ENCODE measurements around the gene LRP4.
A peak's percentile ranks its signal among the peaks of the same experiment; 100 is the strongest.

Gene LRP4

DNA sequence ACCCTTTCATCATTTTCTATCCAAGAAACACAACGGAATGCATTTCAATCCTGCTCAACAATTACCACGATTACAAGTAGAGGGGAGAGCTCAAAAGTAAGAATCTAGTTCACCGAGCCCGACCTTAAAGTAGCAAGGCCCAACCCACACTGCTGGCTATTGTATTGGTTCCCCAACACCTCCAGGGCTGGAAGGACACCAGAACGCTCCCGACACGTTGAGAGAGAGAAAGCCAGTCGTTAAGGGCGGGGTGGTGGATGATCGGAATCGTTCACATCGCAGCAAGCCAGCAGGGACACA is 73.0 kb downstream of the LRP4 start:
- DNase-seq: no peak

DNA sequence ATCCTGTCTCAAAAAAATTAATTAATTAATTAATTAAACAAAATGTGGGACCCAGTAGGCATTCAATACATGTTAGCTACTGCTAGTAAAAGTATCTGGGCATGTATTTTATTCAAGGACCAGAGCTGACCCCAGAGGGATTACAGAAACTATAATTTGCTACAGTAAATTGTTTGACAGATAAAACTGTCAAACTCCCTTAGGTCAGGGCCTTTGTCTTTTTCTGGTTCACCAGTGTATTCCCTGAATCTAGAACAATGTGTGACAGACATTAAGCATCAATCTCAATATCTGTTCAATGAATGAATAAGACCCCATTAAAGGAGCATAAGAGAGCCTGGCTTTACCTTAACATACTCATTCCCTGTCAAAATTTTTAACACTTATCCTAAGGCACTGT is 78.2 kb downstream of the LRP4 start:
- no peak for DNase-seq

DNA sequence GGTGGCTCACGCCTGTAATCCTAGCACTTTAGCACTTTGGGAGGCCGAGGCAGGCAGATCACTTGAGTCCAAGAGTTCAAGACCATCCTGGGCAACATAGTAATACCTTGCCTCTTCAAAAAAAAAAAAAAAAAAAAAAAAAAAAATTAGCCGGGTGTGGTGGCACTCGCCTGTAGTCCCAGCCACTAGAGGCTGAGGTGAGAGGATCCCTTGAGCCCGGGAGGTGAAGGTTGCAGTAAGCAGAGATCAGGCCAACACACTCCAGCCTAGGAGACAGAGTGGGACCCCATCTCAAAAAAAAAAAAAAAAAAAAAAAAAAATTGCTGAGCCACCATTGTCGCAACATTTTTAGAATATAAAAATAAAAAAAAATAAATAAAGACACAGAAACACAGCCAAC is 79.8 kb downstream of the LRP4 start:
- DNase-seq: no peak

DNA sequence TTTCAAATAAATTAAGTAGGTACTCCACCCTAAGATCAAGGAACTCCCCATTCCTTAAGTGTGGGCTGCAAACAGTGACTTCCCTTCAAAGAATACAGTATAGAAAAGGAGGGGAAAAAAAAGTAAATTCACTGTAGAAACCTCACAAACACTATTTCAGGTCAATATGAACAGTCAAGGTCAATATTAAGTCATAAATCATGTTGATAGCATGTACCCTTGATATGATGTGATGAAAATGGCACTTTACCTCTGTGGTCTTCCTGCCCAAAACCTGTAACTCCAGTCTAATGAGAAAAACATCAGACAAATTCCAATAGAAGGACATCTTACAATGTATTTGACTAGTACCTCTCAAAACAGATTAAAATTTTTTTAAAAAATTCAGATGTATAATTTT is 80.5 kb downstream of the LRP4 start:
- no peak for DNase-seq

DNA sequence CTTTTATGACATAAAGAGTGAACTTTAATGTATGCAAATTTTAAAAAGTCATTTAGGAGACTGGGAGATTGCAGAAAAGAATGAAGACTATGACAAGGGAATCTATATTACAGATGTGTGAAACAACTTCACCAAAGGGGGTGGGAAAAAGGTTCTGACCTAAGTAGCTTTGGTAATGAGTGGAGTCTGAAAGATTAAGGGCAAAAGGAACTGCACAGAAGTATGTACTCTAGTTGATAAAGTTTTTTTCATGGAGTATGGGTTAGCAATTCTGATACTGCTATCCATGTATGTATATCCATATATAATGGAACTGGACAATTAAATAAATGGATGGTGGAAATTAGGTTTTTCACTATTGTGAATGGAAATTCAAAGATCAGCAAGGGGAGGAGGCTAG is 81.5 kb downstream of the LRP4 start:
- no peak for DNase-seq

DNA sequence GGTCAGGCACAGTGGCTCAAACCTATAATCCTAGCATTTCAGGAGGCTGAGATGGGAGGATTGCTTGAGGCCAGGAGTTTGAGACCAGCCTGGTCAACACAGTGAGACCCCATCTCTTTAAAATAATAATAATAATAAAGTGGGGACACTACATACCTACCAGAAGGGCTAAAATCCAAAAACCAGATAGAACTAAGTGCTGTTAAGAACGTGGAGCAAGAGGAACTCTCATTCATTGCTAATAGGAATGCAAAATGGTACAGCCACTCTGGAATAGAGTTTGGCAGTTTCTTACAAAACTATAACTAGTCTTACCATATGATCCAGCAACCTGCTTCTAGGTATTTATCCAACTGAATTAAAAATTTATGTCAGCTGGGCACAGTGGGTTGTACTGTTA is 81.9 kb downstream of the LRP4 start:
- no peak for DNase-seq

DNA sequence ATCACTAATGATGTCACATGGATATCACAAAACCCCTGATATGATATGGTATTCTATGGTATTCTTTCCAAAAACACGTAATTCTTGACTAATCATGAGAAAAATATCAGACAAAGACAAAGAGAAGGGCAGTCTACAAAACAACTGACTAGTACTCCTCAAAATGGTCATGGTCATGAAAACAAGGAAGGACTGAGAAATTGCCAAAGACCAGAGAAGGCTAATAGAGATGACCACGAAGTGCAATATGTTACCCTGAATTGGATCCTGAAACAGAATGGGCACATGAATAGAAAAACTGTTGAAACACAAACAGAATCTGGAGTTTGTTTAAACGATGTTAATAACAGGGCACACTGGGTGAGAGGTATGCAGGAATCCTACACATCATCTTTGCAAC is 82.5 kb downstream of the LRP4 start:
- DNase-seq: no peak

DNA sequence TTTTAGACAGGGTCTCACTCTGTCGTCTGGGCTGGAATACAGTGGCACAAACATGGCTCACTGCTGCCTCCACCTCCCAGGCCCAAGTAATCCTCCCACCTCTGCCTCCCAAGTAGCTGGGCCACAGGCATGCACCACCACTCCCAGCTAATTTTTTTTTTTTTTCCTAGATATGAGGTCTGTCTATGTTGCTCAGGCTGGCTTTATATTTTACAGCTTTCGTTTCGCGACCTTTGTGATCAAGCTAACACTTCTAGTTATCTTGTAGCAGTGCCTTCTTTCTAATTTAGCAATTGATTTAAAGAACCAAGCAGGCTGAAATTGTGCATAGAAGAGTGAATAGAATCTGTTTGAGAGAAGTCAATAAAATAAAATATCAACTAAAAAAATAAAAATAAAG is 83.5 kb downstream of the LRP4 start:
- no peak for DNase-seq

DNA sequence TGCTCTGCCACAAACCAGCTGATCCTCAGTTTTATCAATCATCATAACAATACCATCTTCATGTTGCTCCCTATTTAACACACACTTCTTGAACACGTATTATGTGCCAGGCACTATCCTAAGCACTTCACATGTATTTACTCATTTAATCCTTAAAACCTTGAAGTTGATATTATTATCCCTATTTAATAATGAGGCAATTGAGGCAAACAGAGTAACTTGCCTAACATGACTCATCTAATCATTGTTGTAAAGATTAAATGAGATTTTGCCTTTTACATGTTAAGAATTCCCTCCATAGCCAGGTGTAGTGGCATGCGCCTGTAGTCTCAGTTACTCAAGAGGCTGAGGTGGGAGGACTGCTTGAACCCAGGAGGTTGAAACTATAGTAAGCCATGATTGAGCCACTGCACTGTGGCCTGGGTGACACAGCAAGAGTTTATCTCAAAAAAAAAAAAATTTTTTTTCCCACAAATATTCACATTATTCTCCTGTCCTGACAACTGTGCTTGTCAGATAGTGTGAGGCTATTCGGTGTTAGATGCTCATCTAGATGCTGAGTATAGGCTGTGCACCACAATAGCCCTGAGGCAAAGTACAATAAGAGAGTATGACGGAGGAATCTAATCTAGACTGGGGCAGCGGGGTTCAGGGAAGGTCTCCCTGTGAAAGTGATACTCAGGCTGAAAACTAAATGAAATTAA is 85.7 kb downstream of the LRP4 start:
- DNase-seq: no peak

DNA sequence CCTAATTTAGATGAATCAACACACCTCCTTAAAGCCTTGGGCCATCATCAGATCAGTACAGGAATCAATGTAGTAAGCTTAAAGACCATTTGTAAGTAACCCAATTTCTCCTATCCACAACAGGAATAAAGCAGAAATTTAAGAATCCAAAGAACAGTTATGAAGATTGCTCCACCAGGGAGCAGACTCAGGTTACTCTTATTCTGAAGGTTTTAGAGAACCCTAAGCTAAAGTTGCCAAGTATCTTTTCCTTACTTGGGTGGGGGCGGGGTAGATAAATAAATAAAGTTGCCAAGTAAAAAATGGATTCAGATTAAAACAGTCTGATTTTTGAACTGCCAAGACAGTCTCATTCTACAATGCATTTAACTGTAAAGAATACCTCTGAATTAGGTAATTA is 90.4 kb downstream of the LRP4 start:
- no peak for DNase-seq

DNA sequence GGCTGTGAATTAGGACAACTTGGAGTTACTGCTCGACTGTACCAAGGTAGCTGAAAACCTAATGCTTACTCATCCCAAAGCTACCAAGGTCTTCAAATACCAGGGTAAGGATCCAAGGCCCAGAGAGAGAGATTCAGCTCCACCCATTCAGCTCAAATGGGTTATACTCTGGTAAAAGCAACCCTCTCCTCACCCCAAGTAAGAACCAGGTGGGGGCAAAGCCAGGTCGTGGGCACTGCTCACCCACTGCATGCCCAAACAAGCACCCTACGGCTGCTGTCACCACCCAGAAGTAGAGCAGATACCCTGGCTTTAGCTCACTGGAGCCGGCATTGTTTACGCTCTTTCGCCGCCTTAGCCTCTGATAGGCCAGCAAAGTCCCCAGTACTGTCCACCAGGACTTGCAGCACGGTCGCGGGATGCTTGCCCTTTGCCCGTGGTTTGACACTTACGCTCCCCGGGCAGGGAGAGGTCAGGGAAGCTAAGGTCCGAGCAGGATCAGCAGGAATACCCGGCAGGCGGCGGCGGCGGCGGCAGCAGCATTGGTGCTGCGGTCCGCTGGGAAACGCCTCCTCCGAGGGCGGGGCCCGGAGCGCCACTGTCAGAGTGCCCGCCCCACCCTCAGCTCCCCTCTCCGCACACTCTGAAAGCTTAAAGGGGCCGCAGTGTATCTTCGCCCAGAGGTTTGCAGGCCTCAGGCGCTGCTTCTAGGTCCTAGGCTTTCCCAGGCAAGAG is 91.9 kb downstream of the LRP4 start:
- DNase-seq: peak; percentile 81

DNA sequence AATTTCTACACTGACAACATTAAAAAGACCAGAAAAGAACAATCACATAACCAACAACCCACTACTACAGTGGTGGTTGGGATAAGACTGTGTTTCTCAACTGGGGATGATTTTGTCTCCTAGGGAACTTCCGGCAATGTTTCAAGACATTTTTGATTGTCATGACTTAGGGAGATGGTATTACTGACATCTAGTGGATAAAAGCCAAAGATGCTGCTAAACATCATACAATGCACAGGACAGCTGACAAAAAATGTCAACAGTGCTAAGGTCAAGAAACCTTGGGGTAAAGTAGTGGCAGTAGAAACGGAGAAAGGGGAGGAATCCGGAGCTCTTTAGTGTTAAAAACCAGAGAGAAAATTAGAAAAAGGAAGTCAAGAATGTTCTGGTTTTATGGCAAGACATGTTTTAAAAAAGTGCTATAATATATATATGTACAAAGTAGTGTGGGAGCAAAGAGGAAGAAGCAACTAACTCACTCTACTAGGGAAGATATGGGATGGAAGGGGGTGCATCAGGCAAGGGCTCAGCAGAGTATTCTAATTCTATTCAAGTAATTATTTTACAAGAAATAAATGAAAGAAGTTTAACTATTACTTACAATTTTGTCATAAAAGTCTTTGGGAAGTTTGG is 109.4 kb downstream of the LRP4 start:
- no peak for DNase-seq

All from CD4-positive, alpha-beta T cell treated with Interleukin-17A for 4 hours (primary cell).